Bronchial epithelial cell (primary cell): Measurements from ENCODE around the gene IL4R. TPM values are rescaled to one million over a fixed set of nuclear protein-coding genes. Genes with fewer than 3 reads are reported as not detected.
A peak's percentile ranks its signal among the peaks of the same experiment; 100 is the strongest.

Source experiments
- DNase-seq: peaks from one replicate; pipeline ENCODE4 v3.0.0-alpha.2; 2010; ENCODE audit warnings: low read depth
- FAIRE-seq: peaks from 2 replicates; lab custom pipeline; 2011; peaks lifted over from hg19 to GRCh38; lab: Jason Lieb, UNC
- H3K27me3 ChIP-seq: 2 replicates; pipeline ENCODE4 v1.5.1; 2011; ENCODE audit warnings: low read length; ENCODE audit not compliant: control insufficient read depth, insufficient read depth
- H3K36me3 ChIP-seq: 2 replicates; pipeline ENCODE4 v1.5.1; 2011; ENCODE audit warnings: low read length; ENCODE audit not compliant: control insufficient read depth, insufficient read depth
- H3K4me3 ChIP-seq: 2 replicates; pipeline ENCODE4 v1.5.1; 2011; ENCODE audit warnings: mild to moderate bottlenecking, low read depth, low read length, control low read depth
- CTCF ChIP-seq: IDR thresholded peaks from 2 replicates; pipeline ENCODE4 v1.5.1; 2011; ENCODE audit warnings: mild to moderate bottlenecking, moderate library complexity, low read length, control low read depth, inconsistent platforms; ENCODE audit not compliant: insufficient read depth, severe bottlenecking
- total RNA-seq: library from RNA; depleted of rRNA; stranded (reverse); fragments of >200 nt; gene quantifications from 2 replicates; pipeline ENCODE4 v1.2.1, GENCODE V29; 2014

IL4R gene
- total RNA-seq, 1 donor from 2014 or later = 25.8 TPM

- no peak for FAIRE-seq
- no peak for TF ChIP-seq CTCF
- Histone ChIP-seq H3K27me3 (no peaks in the 10 kb centered on the region), H3K4me3 (no peak overlapping the region), H3K36me3 (peaks cover 1% of the 10 kb centered on the region)
- peak; percentile 100 for DNase-seq
Measured at GRCh38 chr16:27318392-27319256, 4.8 kb downstream of the IL4R start.

- no peaks in the 10 kb centered on the region for H3K27me3 ChIP-seq
- H3K4me3 ChIP-seq = no peak overlapping the region
- no peak for FAIRE-seq
- DNase-seq = no peak
- no peak for TF ChIP-seq CTCF
- peaks cover 3% of the 10 kb centered on the region for H3K36me3 ChIP-seq
Measured at GRCh38 chr16:27319257-27319965, 5.6 kb downstream of the IL4R start.

- TF ChIP-seq CTCF = no peak
- FAIRE-seq = no peak
- no peaks in the 10 kb centered on the region for H3K27me3 ChIP-seq
- no peak overlapping the region for H3K4me3 ChIP-seq
- peaks cover 7% of the 10 kb centered on the region for H3K36me3 ChIP-seq
- DNase-seq = no peak
Measured at GRCh38 chr16:27320261-27321012, 6.7 kb downstream of the IL4R start.

- FAIRE-seq (no peak), DNase-seq (peak; percentile 87)
- H3K27me3 ChIP-seq = no peaks in the 10 kb centered on the region
- TF ChIP-seq CTCF = no peak
- peaks cover 7% of the 10 kb centered on the region for H3K36me3 ChIP-seq
- no peak overlapping the region for H3K4me3 ChIP-seq
Measured at GRCh38 chr16:27321013-27321915, 7.5 kb downstream of the IL4R start.
